ENCODE results near the gene CWF19L2. TPM values are rescaled to one million over a fixed set of nuclear protein-coding genes. Genes with fewer than 3 reads are reported as not detected.

CWF19L2 gene
- total RNA-seq, 1 experiment from 2014 or later, result 7.0 TPM

DNA sequence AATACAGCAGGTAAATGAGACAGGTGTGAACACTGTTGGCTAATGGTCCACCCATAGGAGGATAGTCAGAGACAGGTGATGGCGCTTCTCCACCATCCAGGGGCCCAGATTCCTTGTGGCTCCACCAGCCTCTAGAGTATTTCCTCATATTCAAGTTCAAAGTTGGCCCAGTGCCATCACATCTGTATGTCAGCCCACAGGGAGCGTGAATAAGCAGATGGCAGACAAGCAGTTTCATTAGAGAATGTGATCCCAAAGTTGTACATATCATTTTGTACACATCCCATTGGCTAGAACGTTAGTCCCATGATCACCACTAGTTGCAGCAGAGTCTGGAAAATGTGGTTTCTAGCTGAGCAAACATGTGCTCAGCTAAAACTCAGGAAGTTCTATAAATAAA, 11.0 kb upstream of the CWF19L2 start:
- no peaks in the 10 kb centered on the region for H3K9me3 ChIP-seq (ENCODE audit: control insufficient read depth in 1 of 2, insufficient read depth in 1 of 2, low read depth in 1 of 2, low read length in 2 of 2)
- H3K4me1 ChIP-seq (ENCODE audit: control insufficient read depth in 1 of 2, insufficient read depth in 2 of 2, low read length in 2 of 2), result no peaks in the 10 kb centered on the region
- no peak overlapping the region for H3K9ac ChIP-seq (ENCODE audit: low read length)
- ATAC-seq (peak; percentile 27; the same call in 1 of the 2 replicates), DNase-seq (ENCODE audit: low read depth, low spot score) (no peak)
- no peaks in the 10 kb centered on the region for H3K36me3 ChIP-seq (ENCODE audit: control insufficient read depth in 1 of 2, insufficient read depth in 2 of 2, low read length in 2 of 2)
- TF ChIP-seq YY1 (IDR thresholded peaks at IDR 0.05; ENCODE audit: extremely low read depth, insufficient replicate concordance, low read depth, low read length) (no peak), EZH2 (IDR thresholded peaks at IDR 0.05) (no peak), SP1 (IDR thresholded peaks at IDR 0.05; ENCODE audit: low read depth) (no peak), EZH2phosphoT487 (IDR thresholded peaks at IDR 0.05; ENCODE audit: borderline replicate concordance) (no peak), POLR2AphosphoS5 (IDR thresholded peaks at IDR 0.05; ENCODE audit: low read depth, low read length) (no peak), JUND (IDR thresholded peaks at IDR 0.05) (no peak), EGR1 (IDR thresholded peaks at IDR 0.05; ENCODE audit: low read depth) (no peak), CEBPB (IDR thresholded peaks at IDR 0.05; ENCODE audit: low read depth) (no peak), SIN3A (IDR thresholded peaks at IDR 0.05; ENCODE audit: low read depth) (no peak), SRF (IDR thresholded peaks at IDR 0.05; ENCODE audit: low read depth) (no peak), FOSL1 (IDR thresholded peaks at IDR 0.05; ENCODE audit: low read depth) (no peak), TCF7L2 (IDR thresholded peaks at IDR 0.05; ENCODE audit: borderline replicate concordance, extremely low read depth, insufficient read depth, insufficient read length) (no peak), RAD21 (IDR thresholded peaks at IDR 0.05; ENCODE audit: low read depth) (no peak), ZNF274 (IDR thresholded peaks at IDR 0.05; ENCODE audit: low read depth, low read length) (no peak), POLR2A (IDR thresholded peaks at IDR 0.05; ENCODE audit: borderline replicate concordance, extremely low read depth, insufficient read depth, insufficient read length) (no peak), CBX3 (IDR thresholded peaks at IDR 0.05; ENCODE audit: low read depth) (no peak)
- TF ChIP-seq, protein P1, sequence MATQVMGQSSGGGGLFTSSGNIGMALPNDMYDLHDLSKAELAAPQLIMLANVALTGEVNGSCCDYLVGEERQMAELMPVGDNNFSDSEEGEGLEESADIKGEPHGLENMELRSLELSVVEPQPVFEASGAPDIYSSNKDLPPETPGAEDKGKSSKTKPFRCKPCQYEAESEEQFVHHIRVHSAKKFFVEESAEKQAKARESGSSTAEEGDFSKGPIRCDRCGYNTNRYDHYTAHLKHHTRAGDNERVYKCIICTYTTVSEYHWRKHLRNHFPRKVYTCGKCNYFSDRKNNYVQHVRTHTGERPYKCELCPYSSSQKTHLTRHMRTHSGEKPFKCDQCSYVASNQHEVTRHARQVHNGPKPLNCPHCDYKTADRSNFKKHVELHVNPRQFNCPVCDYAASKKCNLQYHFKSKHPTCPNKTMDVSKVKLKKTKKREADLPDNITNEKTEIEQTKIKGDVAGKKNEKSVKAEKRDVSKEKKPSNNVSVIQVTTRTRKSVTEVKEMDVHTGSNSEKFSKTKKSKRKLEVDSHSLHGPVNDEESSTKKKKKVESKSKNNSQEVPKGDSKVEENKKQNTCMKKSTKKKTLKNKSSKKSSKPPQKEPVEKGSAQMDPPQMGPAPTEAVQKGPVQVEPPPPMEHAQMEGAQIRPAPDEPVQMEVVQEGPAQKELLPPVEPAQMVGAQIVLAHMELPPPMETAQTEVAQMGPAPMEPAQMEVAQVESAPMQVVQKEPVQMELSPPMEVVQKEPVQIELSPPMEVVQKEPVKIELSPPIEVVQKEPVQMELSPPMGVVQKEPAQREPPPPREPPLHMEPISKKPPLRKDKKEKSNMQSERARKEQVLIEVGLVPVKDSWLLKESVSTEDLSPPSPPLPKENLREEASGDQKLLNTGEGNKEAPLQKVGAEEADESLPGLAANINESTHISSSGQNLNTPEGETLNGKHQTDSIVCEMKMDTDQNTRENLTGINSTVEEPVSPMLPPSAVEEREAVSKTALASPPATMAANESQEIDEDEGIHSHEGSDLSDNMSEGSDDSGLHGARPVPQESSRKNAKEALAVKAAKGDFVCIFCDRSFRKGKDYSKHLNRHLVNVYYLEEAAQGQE (IDR thresholded peaks at IDR 0.05; ENCODE audit: low read depth), result no peak
- TF ChIP-seq, protein P2, sequence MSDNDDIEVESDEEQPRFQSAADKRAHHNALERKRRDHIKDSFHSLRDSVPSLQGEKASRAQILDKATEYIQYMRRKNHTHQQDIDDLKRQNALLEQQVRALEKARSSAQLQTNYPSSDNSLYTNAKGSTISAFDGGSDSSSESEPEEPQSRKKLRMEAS (IDR thresholded peaks at IDR 0.05), result no peak
- TF ChIP-seq, protein P3, sequence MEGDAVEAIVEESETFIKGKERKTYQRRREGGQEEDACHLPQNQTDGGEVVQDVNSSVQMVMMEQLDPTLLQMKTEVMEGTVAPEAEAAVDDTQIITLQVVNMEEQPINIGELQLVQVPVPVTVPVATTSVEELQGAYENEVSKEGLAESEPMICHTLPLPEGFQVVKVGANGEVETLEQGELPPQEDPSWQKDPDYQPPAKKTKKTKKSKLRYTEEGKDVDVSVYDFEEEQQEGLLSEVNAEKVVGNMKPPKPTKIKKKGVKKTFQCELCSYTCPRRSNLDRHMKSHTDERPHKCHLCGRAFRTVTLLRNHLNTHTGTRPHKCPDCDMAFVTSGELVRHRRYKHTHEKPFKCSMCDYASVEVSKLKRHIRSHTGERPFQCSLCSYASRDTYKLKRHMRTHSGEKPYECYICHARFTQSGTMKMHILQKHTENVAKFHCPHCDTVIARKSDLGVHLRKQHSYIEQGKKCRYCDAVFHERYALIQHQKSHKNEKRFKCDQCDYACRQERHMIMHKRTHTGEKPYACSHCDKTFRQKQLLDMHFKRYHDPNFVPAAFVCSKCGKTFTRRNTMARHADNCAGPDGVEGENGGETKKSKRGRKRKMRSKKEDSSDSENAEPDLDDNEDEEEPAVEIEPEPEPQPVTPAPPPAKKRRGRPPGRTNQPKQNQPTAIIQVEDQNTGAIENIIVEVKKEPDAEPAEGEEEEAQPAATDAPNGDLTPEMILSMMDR (IDR thresholded peaks at IDR 0.05 in 2 of 3, conservative IDR thresholded peaks at IDR 0.05 in 1 of 3; ENCODE audit: borderline replicate concordance in 1 of 3, insufficient read depth in 1 of 3, low read depth in 2 of 3, low read length in 2 of 3), result no peak
- TF ChIP-seq, protein P4, sequence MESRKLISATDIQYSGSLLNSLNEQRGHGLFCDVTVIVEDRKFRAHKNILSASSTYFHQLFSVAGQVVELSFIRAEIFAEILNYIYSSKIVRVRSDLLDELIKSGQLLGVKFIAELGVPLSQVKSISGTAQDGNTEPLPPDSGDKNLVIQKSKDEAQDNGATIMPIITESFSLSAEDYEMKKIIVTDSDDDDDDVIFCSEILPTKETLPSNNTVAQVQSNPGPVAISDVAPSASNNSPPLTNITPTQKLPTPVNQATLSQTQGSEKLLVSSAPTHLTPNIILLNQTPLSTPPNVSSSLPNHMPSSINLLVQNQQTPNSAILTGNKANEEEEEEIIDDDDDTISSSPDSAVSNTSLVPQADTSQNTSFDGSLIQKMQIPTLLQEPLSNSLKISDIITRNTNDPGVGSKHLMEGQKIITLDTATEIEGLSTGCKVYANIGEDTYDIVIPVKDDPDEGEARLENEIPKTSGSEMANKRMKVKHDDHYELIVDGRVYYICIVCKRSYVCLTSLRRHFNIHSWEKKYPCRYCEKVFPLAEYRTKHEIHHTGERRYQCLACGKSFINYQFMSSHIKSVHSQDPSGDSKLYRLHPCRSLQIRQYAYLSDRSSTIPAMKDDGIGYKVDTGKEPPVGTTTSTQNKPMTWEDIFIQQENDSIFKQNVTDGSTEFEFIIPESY (IDR thresholded peaks at IDR 0.05; ENCODE audit: extremely low read depth, insufficient replicate concordance, low read length), result no peak
- H3K79me2 ChIP-seq (ENCODE audit: insufficient read depth, low read length), result no peaks in the 10 kb centered on the region
- no TSS peak for BruUV-seq (replicated peaks)
- no peak overlapping the region for H3K27ac ChIP-seq (ENCODE audit: low read depth, low read length)
- H3K27me3 ChIP-seq (ENCODE audit: insufficient read depth, low read length), result no peaks in the 10 kb centered on the region
- H3K4me3 ChIP-seq (replicated peaks in 1 of 2; ENCODE audit: low read depth in 1 of 2, low read length in 2 of 2), result no peak overlapping the region
- no peaks in the 10 kb centered on the region for H3K9me2 ChIP-seq (ENCODE audit: insufficient read depth)
- H4K20me1 ChIP-seq (ENCODE audit: insufficient read depth), result no peaks in the 10 kb centered on the region
- no peak overlapping the region for H2AFZ ChIP-seq (ENCODE audit: low read depth, low read length, poor library complexity, severe bottlenecking)
- RAD21 ChIA-PET (ENCODE audit: low non-redundant PET in 1 of 2, low total read pairs in 2 of 2, uncharacterized antibody in 2 of 2, unreplicated experiment in 2 of 2), result no interaction called here
- intact Hi-C loops (cut with micrococcal nuclease), result no loop called here
- no peak overlapping the region for H3K4me2 ChIP-seq (ENCODE audit: low read length)
- CTCF ChIA-PET, result no interaction called here
- POLR2A ChIA-PET, result no interaction called here

Data from HCT116 (cell line).